Measurements from ENCODE around the gene CIB2.

The CIB2 gene

GRCh38 chr15:78104566-78105475 is 26.4 kb downstream of the CIB2 start:
- DNase-seq, result no peak

- no peak for DNase-seq
These were observed 27.1 kb downstream of the CIB2 start for GRCh38 chr15:78104119-78104479.

GRCh38 chr15:78103406-78104118 is 27.7 kb downstream of the CIB2 start:
- DNase-seq, result no peak

- DNase-seq, result no peak
These were observed 28.5 kb downstream of the CIB2 start for GRCh38 chr15:78102741-78103140.

- no peak for DNase-seq
These were observed 29.0 kb downstream of the CIB2 start for GRCh38 chr15:78102211-78102610.

GRCh38 chr15:78101423-78102105 is 29.7 kb downstream of the CIB2 start:
- DNase-seq, result no peak

- DNase-seq, result no peak
These were observed 30.4 kb downstream of the CIB2 start for GRCh38 chr15:78100886-78101285.

GRCh38 chr15:78098131-78098755 is 33.0 kb downstream of the CIB2 start:
- no peak for DNase-seq

GRCh38 chr15:78097667-78098066 is 33.6 kb downstream of the CIB2 start:
- no peak for DNase-seq

- DNase-seq, result no peak
These were observed 37.8 kb downstream of the CIB2 start for GRCh38 chr15:78093242-78094020.

- no peak for DNase-seq
These were observed 38.8 kb downstream of the CIB2 start, which contains the start of gene SH2D7 for GRCh38 chr15:78092261-78093041. Gene SH2D7, plus strand, starts transcription at chr15:78092561. Its CDS starts 24 bp downstream, at chr15:78092585.

GRCh38 chr15:78090422-78091063 is 40.7 kb downstream of the CIB2 start:
- no peak for DNase-seq

GRCh38 chr15:78088773-78089080 is 42.5 kb downstream of the CIB2 start:
- no peak for DNase-seq

- DNase-seq, result no peak
These were observed 43.1 kb downstream of the CIB2 start for GRCh38 chr15:78087951-78088772.

- DNase-seq, result no peak
These were observed 45.3 kb downstream of the CIB2 start for GRCh38 chr15:78085928-78086327.

GRCh38 chr15:78084449-78084750 is 46.8 kb downstream of the CIB2 start:
- no peak for DNase-seq

GRCh38 chr15:78083687-78084448 is 47.4 kb downstream of the CIB2 start:
- DNase-seq, result no peak

GRCh38 chr15:78083186-78083585 is 48.1 kb downstream of the CIB2 start:
- no peak for DNase-seq

- DNase-seq, result no peak
These were observed 48.5 kb downstream of the CIB2 start for GRCh38 chr15:78082743-78083110.

Data from NCI-H2107 (cell line).